WTC11 (cell line): ENCODE measurements around the gene CNR2. TPM values are rescaled to one million over a fixed set of nuclear protein-coding genes. Genes with fewer than 3 reads are reported as not detected.
"Not testable (repeated sequence)": the region's sequence is repeated elsewhere in the genome, so short reads cannot be mapped to it uniquely, and the experiment has no call there.

Experiments
- ATAC-seq: fragments of 200-7000 bp; cut with Tn5 transposase; 2 replicates; pipeline ENCODE4 v1.10.0; 2021; ENCODE audit warnings: mild to moderate bottlenecking, moderate library complexity
- CTCF ChIA-PET: fragments of 300-600 bp; sonication (Branson Sonifier 250); formaldehyde crosslinking; loops from one replicate; lab custom pipeline; 2021; ENCODE audit warnings: antibody characterized with exemption; lab: Charles Lee
- POLR2A ChIA-PET: fragments of 350-600 bp; sonication (Branson Sonifier 250); formaldehyde crosslinking; loops from one replicate; lab custom pipeline; 2021; ENCODE audit warnings: antibody characterized with exemption; lab: Charles Lee
- DNase-seq: peaks from one replicate; pipeline ENCODE4 v3.0.0; 2021; ENCODE audit warnings: low spot score
- H3K27ac Mint-ChIP-seq: 2 replicates; pipeline ENCODE4 v1.8.0; 2021; ENCODE audit warnings: mixed read lengths
- H3K27me3 Mint-ChIP-seq: 2 replicates; pipeline ENCODE4 v1.8.0; 2021; ENCODE audit warnings: low read depth, mild to moderate bottlenecking, moderate library complexity, mixed read lengths
- H3K36me3 Mint-ChIP-seq: 2 replicates; pipeline ENCODE4 v1.8.0; 2021; ENCODE audit warnings: mixed read lengths
- H3K4me1 Mint-ChIP-seq: 2 replicates; pipeline ENCODE4 v1.8.0; 2022; ENCODE audit warnings: mixed read lengths
- H3K4me3 Mint-ChIP-seq: 2 replicates; pipeline ENCODE4 v1.8.0; 2021; ENCODE audit warnings: mild to moderate bottlenecking, moderate library complexity, mixed read lengths
- H3K9me3 Mint-ChIP-seq: 2 replicates; pipeline ENCODE4 v1.8.0; 2021; ENCODE audit warnings: mixed read lengths
- CBFB ChIP-seq: sonication (generic); formaldehyde crosslinking; IDR thresholded peaks from 2 replicates; pipeline ENCODE4 v1.8.1; 2022; ENCODE audit warnings: mild to moderate bottlenecking, low read depth, missing genetic modification reagents
- ELF4 ChIP-seq: sonication (generic); formaldehyde crosslinking; IDR thresholded peaks from 2 replicates; pipeline ENCODE4 v1.8.1; 2022; ENCODE audit warnings: low read depth, mild to moderate bottlenecking, moderate library complexity, missing genetic modification reagents
- ERG ChIP-seq: fragments of 250-450 bp; sonication (Bioruptor Pico); IDR thresholded peaks from 2 replicates; pipeline ENCODE4 v1.8.0; 2021; ENCODE audit warnings: mild to moderate bottlenecking
- FOXJ3 ChIP-seq: sonication (generic); formaldehyde crosslinking; IDR thresholded peaks from 2 replicates; pipeline ENCODE4 v1.9.0; 2021; ENCODE audit warnings: missing genetic modification reagents, mild to moderate bottlenecking, borderline replicate concordance
- FOXP1 ChIP-seq: sonication (generic); formaldehyde crosslinking; IDR thresholded peaks from 2 replicates; pipeline ENCODE4 v1.8.0; 2022; ENCODE audit warnings: missing genetic modification reagents, mild to moderate bottlenecking, moderate library complexity, borderline replicate concordance
- HMGA2 ChIP-seq: fragments of 250-450 bp; sonication (Bioruptor Pico); IDR thresholded peaks from 2 replicates; pipeline ENCODE4 v1.4.0; 2021; ENCODE audit warnings: mild to moderate bottlenecking, moderate library complexity
- IRF2 ChIP-seq: sonication (generic); formaldehyde crosslinking; IDR thresholded peaks from 2 replicates; pipeline ENCODE4 v1.8.0; 2022; ENCODE audit warnings: low read depth, missing genetic modification reagents, borderline replicate concordance
- KAT7 ChIP-seq: sonication (generic); formaldehyde crosslinking; IDR thresholded peaks from 2 replicates; pipeline ENCODE4 v1.8.1; 2023; ENCODE audit warnings: missing genetic modification reagents, mild to moderate bottlenecking, borderline replicate concordance
- NFATC4 ChIP-seq: fragments of 250-450 bp; sonication (Bioruptor Pico); IDR thresholded peaks from 2 replicates; pipeline ENCODE4 v1.9.0; 2021; ENCODE audit warnings: mild to moderate bottlenecking
- NFYB ChIP-seq: sonication (generic); formaldehyde crosslinking; conservative IDR thresholded peaks from 2 replicates; pipeline ENCODE4 v1.8.0; 2022; ENCODE audit warnings: low read depth, missing genetic modification reagents
- NR2C2 ChIP-seq: sonication (generic); formaldehyde crosslinking; IDR thresholded peaks from 2 replicates; pipeline ENCODE4 v1.8.0; 2022; ENCODE audit warnings: mild to moderate bottlenecking, missing genetic modification reagents
- PRRX2 ChIP-seq: fragments of 250-450 bp; sonication (Bioruptor Pico); IDR thresholded peaks from 2 replicates; pipeline ENCODE4 v1.8.0; 2021; ENCODE audit warnings: mild to moderate bottlenecking
- RELA ChIP-seq: sonication (generic); formaldehyde crosslinking; IDR thresholded peaks from 2 replicates; pipeline ENCODE4 v1.8.1; 2022; ENCODE audit warnings: missing genetic modification reagents, mild to moderate bottlenecking, borderline replicate concordance
- TEAD1 ChIP-seq: sonication (generic); formaldehyde crosslinking; IDR thresholded peaks from 2 replicates; pipeline ENCODE4 v1.8.0; 2022; ENCODE audit warnings: mild to moderate bottlenecking, missing genetic modification reagents
- USF2 ChIP-seq: sonication (generic); formaldehyde crosslinking; IDR thresholded peaks from 2 replicates; pipeline ENCODE4 v1.8.1; 2023; ENCODE audit warnings: mild to moderate bottlenecking, missing genetic modification reagents, moderate library complexity
- ZNF232 ChIP-seq: sonication (generic); formaldehyde crosslinking; IDR thresholded peaks from 2 replicates; pipeline ENCODE4 v1.8.0; 2022; ENCODE audit warnings: mild to moderate bottlenecking, missing genetic modification reagents
- ZNF317 ChIP-seq: sonication (generic); formaldehyde crosslinking; IDR thresholded peaks from 2 replicates; pipeline ENCODE4 v1.8.1; 2023; ENCODE audit warnings: low read depth, mild to moderate bottlenecking, moderate library complexity, missing genetic modification reagents, borderline replicate concordance
- total RNA-seq: library from RNA; stranded (reverse); gene quantifications from 3 replicates; pipeline ENCODE4 v1.2.3, GENCODE V29; 2021
- TF ChIP-seq, protein P1 (sequence below): sonication (generic); formaldehyde crosslinking; IDR thresholded peaks from 2 replicates; pipeline ENCODE4 v1.8.0; 2022; ENCODE audit warnings: missing genetic modification reagents
- TF ChIP-seq, protein P2 (sequence below): fragments of 250-450 bp; sonication (Bioruptor Pico); conservative IDR thresholded peaks from 2 replicates; pipeline ENCODE4 v1.9.0; 2021; ENCODE audit warnings: mild to moderate bottlenecking
- TF ChIP-seq, protein P3 (sequence below): sonication (generic); formaldehyde crosslinking; IDR thresholded peaks from 2 replicates; pipeline ENCODE4 v1.8.1; 2022; ENCODE audit warnings: low read depth, mild to moderate bottlenecking, moderate library complexity, missing genetic modification reagents, borderline replicate concordance
- TF ChIP-seq, protein P4 (sequence below): sonication (generic); formaldehyde crosslinking; IDR thresholded peaks from 2 replicates; pipeline ENCODE4 v1.8.1; 2023; ENCODE audit warnings: mild to moderate bottlenecking, moderate library complexity, missing genetic modification reagents

CNR2 gene
- total RNA-seq, 1 experiment from 2014 or later: not detected

DNA sequence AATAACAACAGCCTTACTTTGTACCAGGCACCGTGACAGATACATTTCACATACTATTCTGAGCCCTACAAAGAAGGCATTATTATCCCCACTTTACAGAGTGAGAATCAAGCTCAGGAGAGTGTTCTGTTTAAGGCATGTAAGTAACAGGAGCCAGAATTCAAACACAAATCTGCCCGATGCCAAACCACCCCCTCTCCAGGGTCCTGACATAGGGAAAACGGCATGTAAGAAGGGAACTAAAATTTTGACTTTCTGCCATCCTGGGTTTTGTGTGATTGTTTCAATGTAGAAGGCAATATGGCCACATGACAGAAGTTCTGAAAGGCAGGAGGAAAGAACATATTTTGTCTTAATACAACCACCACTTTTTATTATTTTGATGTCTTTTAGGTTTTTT is 50.5 kb downstream of the CNR2 start (continued):
- TF ChIP-seq, protein P1, sequence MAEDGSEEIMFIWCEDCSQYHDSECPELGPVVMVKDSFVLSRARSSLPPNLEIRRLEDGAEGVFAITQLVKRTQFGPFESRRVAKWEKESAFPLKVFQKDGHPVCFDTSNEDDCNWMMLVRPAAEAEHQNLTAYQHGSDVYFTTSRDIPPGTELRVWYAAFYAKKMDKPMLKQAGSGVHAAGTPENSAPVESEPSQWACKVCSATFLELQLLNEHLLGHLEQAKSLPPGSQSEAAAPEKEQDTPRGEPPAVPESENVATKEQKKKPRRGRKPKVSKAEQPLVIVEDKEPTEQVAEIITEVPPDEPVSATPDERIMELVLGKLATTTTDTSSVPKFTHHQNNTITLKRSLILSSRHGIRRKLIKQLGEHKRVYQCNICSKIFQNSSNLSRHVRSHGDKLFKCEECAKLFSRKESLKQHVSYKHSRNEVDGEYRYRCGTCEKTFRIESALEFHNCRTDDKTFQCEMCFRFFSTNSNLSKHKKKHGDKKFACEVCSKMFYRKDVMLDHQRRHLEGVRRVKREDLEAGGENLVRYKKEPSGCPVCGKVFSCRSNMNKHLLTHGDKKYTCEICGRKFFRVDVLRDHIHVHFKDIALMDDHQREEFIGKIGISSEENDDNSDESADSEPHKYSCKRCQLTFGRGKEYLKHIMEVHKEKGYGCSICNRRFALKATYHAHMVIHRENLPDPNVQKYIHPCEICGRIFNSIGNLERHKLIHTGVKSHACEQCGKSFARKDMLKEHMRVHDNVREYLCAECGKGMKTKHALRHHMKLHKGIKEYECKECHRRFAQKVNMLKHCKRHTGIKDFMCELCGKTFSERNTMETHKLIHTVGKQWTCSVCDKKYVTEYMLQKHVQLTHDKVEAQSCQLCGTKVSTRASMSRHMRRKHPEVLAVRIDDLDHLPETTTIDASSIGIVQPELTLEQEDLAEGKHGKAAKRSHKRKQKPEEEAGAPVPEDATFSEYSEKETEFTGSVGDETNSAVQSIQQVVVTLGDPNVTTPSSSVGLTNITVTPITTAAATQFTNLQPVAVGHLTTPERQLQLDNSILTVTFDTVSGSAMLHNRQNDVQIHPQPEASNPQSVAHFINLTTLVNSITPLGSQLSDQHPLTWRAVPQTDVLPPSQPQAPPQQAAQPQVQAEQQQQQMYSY: no peak
- TF ChIP-seq FOXJ3 (CRISPR knock-in tag) (no peak), HMGA2 (CRISPR knock-in tag) (no peak), NR2C2 (CRISPR knock-in tag) (no peak), NFATC4 (CRISPR knock-in tag) (no peak), KAT7 (CRISPR knock-in tag) (no peak), ZNF232 (no peak), ERG (CRISPR knock-in tag) (no peak), FOXP1 (CRISPR knock-in tag) (no peak), RELA (CRISPR knock-in tag) (no peak)

DNA sequence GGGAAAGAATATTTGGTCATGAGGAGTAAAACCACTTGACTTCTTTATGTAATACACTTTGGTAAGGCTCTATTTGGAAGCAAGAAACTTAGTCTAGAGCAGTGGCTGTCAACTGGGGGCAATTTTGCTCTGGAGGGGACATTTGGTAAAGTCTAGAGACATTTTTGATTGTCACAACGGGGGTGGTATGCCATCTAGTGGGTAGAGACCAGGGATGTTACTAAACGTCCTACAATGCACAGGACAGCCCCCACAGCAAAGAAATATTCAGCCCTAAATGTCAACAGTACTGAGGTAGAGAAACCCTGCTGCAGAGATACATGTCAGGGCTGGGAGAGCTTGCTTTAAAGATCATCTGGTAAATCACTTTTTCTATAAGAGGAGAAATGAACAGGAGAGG is 58.6 kb downstream of the CNR2 start:
- DNase-seq: no peak
- no peak for TF ChIP-seq PRRX2
- TF ChIP-seq, protein P2, sequence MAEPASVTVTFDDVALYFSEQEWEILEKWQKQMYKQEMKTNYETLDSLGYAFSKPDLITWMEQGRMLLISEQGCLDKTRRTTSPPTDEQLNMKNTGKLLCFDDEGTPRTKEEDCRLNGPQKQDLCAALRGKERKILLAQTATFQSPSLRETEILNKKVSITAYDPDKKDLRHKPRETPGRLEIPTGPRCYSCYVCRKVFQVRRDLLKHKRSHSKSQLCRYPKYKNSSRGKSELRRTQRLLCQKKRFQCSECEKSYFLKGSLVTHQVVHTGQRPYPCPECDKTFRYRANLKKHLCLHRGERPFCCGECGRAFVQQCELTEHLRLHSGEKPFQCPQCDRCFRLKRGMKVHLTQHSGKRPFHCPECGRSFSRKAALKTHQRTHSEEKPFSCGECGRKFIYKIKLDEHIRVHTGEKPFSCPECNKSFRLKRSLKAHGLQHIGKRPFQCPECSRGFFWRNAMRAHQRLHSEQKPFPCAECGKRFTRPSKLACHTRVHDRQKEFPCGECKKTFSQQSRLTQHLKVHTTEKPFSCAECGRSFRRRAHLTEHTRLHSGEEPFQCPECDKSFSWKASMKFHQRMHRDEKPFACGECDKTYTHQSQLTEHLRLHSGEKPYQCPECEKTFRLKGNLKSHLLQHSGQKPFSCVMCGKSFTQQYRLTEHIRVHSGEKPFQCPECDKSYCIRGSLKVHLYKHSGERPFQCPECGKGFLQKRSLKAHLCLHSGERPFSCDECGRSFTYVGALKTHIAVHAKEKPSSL (CRISPR knock-in tag): no peak
- no peak for TF ChIP-seq CBFB
- TF ChIP-seq IRF2 (CRISPR knock-in tag): no peak
- no peak for TF ChIP-seq ZNF317 (CRISPR knock-in tag)
- TF ChIP-seq, protein P3, sequence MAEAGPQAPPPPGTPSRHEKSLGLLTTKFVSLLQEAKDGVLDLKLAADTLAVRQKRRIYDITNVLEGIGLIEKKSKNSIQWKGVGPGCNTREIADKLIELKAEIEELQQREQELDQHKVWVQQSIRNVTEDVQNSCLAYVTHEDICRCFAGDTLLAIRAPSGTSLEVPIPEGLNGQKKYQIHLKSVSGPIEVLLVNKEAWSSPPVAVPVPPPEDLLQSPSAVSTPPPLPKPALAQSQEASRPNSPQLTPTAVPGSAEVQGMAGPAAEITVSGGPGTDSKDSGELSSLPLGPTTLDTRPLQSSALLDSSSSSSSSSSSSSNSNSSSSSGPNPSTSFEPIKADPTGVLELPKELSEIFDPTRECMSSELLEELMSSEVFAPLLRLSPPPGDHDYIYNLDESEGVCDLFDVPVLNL (CRISPR knock-in tag): no peak
- TF ChIP-seq ELF4: no peak
- TF ChIP-seq USF2 (CRISPR knock-in tag): no peak
- no peak for TF ChIP-seq NFYB (CRISPR knock-in tag)
- TF ChIP-seq, protein P4, sequence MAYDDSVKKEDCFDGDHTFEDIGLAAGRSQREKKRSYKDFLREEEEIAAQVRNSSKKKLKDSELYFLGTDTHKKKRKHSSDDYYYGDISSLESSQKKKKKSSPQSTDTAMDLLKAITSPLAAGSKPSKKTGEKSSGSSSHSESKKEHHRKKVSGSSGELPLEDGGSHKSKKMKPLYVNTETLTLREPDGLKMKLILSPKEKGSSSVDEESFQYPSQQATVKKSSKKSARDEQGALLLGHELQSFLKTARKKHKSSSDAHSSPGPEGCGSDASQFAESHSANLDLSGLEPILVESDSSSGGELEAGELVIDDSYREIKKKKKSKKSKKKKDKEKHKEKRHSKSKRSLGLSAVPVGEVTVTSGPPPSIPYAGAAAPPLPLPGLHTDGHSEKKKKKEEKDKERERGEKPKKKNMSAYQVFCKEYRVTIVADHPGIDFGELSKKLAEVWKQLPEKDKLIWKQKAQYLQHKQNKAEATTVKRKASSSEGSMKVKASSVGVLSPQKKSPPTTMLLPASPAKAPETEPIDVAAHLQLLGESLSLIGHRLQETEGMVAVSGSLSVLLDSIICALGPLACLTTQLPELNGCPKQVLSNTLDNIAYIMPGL (CRISPR knock-in tag): no peak
- no peak for TF ChIP-seq TEAD1
- TF ChIP-seq, all 79 proteins: peak for 0
- H3K4me1 Mint-ChIP-seq: no peaks in the 10 kb centered on the region
- peaks cover 13% of the 10 kb centered on the region for H3K36me3 Mint-ChIP-seq
- no peak overlapping the region for H3K4me3 Mint-ChIP-seq
- no peak overlapping the region for H3K27ac Mint-ChIP-seq
- no peak; the same call in 1 of the 2 replicates for ATAC-seq
- H3K27me3 Mint-ChIP-seq: no peaks in the 10 kb centered on the region; the same call in 1 of the 2 replicates
- ChIA-PET CTCF (interaction anchor here (0.5 to 1.1 kb wide), 4 partner anchors 9 to 62 kb away, joined by 3 to 11 read pairs (median 4); no protein-coding TSS in a partner anchor), POLR2A (no interaction called here)
- peaks cover 8% of the 10 kb centered on the region for H3K9me3 Mint-ChIP-seq

GRCh38 chr1:23853124-23853523 is 60.0 kb downstream of the CNR2 start:
- H3K4me3 Mint-ChIP-seq, DNase-seq, H3K27ac Mint-ChIP-seq, POLR2A ChIA-PET, ATAC-seq, H3K4me1 Mint-ChIP-seq, CTCF ChIA-PET, H3K27me3 Mint-ChIP-seq: not testable (repeated sequence)
- Mint-ChIP-seq H3K9me3 (peaks cover 14% of the 10 kb centered on the region), H3K36me3 (peaks cover 17% of the 10 kb centered on the region)

GRCh38 chr1:23851406-23851805 is 61.8 kb downstream of the CNR2 start:
- H3K4me1 Mint-ChIP-seq, H3K27me3 Mint-ChIP-seq, POLR2A ChIA-PET, H3K27ac Mint-ChIP-seq, DNase-seq, ATAC-seq, H3K4me3 Mint-ChIP-seq, CTCF ChIA-PET: not testable (repeated sequence)
- Mint-ChIP-seq H3K36me3 (peaks cover 30% of the 10 kb centered on the region), H3K9me3 (peaks cover 26% of the 10 kb centered on the region)
